ENCODE data around the gene PARD3. TPM values are rescaled to one million over a fixed set of nuclear protein-coding genes. Genes with fewer than 3 reads are reported as not detected.
"Not testable (repeated sequence)": the region's sequence is repeated elsewhere in the genome, so short reads cannot be mapped to it uniquely, and the experiment has no call there.

The PARD3 gene
- total RNA-seq, 1 experiment from 2014 or later: 24.3 TPM

DNA sequence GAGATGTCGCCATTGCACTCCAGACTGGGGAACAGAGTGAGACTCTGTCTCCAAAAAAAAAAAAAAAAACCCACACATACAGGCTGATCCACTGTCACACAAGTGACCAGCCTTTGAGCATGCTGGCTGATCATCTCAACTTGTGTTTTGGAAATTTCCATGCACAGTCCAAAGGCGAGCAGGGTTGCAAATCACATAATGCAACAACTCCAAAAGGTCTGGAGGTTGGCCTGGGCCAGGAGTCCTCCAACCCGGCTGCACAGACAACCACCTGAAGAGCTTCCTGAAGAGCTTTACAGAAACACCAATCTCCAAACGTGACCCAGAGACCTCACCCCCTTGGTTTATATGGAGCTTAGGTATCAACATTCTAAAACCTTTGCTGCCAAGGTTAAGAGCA is 16.4 kb downstream of the PARD3 start:
- DNase-seq (ENCODE audit: low spot score): no peak

DNA sequence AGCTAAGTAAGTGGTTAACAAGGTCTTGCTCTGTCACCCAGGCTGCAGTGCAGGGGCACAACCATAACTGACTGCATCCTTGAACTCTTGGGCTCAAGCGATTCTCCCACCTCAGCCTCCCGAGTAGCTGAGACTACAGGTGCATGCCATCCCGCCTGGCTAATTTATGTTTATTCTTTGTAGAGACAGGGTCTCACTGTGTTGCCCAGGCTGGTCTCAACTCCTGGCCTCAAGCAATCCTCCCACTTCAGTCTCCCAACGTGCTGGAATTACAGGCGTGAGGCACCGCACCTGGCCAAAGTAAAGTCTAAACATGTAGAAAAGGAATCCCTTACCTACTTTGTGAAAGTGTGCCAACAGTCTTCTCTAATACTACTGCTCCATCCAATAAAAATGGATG is 17.9 kb downstream of the PARD3 start:
- DNase-seq (ENCODE audit: low spot score): no peak

DNA sequence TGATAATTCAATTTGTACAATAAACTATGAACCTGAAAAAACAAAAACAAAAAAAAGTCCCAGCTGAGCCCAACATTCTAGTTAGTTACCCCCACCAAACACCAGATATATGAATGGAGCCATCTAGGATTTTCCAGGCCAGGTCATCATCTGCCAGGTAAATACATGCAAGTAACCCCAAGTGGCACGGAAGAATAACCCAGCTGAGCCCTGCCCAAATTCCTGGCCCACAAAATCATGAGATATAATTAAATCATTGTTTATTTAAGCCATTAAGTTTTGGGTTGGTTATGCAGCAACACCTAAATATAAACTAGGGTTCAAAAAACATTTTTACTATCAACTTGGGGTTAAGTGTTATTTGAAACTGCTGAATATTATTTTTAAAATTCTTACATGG is 19.0 kb downstream of the PARD3 start:
- DNase-seq (ENCODE audit: low spot score): no peak

DNA sequence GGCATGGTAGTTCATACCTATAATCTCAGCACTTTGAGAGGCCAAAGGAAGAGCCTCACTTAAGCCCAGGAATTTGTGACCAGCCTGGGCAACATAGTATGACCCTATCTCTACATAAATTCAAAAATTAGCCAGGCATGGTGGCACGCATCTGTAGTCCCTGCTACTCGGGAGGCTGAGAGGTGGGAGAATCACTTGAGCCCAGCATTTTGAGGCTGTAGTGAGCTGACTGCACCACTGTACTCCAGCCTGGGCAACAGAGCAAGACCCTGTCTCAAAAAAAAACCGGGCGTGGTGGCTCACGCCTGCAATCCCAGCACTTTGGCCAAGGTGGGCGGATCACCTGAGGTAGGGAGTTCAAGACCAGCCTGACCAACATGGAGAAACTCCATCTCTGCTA is 19.8 kb downstream of the PARD3 start:
- DNase-seq (ENCODE audit: low spot score): no peak

DNA sequence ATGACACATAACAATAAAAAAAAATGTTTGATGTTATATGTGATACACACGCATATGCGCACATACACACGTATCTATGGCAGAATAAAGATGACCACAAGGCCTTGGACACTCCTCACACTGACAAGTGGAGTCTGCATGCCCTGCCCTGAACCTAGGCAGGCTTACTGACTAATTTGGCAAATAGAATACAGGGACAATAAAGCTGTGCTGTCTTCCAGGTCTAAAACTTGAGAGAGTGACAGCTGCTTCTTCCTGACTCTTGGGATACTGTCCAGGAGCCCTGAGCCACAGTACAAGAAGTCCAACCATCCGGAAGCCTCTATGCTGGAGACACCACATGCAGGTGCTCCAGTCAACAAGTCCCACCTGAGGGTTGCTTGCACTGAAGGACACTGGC is 20.3 kb downstream of the PARD3 start:
- DNase-seq (ENCODE audit: low spot score): no peak

DNA sequence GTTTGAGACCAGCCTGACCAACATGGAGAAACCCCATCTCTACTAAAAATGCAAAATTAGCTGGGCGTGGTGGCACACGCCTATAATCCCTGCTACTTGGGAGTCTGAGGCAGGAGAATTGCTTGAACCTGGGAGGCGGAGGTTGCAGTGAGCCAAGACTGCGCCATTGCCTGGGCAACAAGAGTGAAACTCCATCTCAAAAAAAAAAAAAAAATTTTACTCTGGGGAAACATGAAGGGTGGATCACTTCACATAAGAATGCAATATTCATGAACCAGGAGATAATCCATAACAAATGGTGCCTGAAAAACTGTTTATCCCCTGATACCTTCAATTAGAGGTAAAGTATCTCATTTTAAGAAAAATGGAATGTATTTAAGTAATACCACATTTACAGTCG is 21.5 kb downstream of the PARD3 start:
- not testable (repeated sequence) for DNase-seq (ENCODE audit: low spot score)

DNA sequence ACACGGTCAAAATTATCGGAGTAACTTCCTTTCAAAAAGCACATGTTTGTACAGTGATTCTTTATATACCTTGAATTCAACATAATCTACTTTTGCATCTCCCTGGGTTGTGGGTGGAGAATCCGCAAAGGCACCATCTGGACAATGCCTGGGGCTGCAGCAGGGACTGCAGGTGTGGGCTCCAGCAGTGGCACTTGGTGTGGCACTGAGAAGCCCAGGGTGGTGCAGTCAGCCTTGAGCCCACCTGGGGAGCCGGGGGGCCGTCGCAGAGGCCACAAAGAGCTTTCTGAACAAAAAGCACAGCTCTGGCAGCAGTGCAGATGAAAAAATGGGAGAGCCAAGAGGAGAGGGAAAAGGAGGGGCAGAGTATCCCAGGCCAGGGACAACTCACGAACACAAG is 22.2 kb downstream of the PARD3 start:
- DNase-seq (ENCODE audit: low spot score): no peak

DNA sequence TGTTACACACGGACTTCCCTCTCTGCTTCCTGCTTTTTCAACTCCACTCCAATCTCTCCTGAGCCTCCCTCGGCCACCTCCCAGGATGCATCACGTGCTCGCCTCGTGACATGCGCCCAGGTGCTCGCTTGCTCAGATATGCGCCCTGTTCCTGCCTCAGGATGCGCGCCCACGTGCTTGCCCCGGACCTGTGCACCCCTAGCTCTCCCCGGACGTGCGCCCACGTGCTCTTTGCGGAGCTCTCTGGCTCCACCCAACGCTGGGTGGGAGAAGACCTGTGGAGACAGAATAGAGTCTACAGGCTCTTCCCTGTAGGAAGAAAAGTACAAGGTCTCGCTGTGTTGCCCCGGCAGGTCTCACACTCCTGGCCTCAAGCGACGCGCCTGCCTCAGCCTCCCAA is 23.1 kb downstream of the PARD3 start:
- no peak for DNase-seq (ENCODE audit: low spot score)

DNA sequence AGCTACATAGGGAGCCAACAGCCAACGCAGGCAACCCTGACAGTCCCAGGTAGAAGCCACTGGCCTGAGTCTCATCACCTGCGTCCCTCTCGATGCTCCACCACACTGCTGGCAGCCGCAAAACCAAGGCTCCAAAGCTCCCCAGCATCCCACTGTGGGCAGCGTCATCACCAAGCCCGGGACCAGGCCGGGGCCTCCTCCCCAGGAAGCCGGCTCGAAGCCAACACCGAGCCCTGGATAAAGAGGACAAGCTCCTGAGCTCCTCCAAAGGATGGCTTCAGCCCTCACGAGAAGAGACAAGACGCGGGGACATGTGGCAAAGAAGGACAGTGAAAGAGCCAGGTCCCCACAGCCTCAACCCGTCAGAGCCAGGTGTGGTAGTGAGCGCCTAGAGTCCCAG is 23.9 kb downstream of the PARD3 start:
- no peak for DNase-seq (ENCODE audit: low spot score)

DNA sequence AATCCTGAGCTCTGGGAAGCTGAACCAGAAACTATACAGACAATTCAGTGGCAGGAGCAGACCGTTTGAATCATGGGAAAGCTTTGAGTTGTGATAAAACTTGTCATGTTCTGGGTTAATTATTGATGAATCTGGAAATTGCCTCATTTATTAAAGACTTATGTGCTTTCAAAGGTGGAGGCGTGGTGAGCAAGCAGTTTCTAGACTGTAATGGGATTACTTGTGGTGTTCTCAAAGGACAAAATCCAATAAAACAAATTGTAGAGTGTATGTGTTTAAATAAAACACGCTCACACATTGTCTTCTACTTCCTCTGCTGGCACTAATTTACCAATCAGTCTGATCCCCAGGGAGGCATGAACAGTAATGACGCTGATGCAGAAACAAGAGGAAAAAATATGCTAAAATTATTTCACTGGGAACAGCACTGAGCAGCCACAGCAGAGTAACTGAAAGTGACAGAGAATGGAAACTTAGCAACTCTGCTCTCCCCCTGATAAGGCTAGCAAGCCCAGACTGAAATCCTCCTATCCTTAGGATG is 25.1 kb downstream of the PARD3 start:
- DNase-seq (ENCODE audit: low spot score): peak; percentile 71

DNA sequence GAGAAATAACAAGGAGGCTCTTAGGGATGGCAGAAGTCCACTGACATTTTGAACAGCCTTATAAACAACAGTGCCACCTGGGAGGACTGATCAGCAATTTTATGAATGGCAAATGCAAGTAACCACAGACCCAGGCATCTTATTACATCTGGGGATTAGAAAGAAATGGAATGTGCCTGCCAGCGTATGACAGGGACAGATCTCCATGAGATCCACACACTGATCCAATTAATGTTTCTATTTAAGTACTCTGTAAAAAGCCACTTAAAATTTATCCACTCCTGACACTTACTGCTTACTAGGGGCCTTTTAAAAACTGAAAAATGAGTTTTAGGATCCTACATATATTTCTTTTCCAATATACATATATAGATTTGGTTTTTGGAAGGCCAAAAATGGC is 28.6 kb downstream of the PARD3 start:
- DNase-seq (ENCODE audit: low spot score): no peak

DNA sequence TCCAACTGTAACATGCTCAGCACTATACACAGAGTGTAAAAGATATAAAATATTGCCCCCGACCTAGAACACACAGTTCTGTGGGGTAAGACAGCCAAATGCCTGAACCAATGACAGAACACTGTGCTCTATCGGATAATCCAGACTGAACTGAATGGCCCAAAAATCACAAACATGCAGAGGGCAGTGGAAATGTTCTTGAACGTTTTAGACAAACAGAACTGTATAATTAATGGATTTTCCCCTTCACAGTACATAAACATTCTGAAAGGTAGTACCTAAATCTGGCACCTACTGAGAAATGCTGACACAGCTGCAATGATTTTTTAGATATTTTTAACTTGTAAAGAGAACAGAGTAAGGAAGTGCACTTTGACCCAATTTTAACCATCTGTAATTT is 33.4 kb downstream of the PARD3 start:
- DNase-seq (ENCODE audit: low spot score): no peak

DNA sequence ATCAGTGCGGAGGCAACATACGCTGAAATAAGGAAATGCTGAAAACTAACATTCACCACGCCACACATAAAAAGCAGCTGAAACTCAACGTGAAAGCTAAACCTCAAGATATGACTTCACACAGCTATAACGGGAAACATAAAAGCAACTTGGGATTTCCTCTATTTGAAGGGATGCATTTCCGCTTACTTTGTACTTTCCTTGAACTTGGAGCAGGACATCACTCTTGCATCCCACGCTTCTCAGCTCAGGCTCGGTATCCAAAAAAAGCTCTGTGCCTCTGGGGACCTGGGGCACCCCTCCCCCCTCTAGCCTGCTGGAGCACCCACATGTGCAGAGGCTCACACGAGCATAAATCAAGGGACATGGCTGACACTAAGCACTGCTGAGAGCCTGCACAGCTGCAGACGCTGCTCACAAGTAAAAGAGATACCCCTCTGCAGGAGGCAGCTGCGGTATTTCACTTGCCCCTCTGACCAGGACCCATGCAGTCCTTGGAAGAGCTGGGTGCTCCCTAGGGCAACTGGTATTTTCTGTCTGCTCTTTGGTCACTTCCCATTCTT is 34.2 kb downstream of the PARD3 start:
- DNase-seq (ENCODE audit: low spot score): no peak

DNA sequence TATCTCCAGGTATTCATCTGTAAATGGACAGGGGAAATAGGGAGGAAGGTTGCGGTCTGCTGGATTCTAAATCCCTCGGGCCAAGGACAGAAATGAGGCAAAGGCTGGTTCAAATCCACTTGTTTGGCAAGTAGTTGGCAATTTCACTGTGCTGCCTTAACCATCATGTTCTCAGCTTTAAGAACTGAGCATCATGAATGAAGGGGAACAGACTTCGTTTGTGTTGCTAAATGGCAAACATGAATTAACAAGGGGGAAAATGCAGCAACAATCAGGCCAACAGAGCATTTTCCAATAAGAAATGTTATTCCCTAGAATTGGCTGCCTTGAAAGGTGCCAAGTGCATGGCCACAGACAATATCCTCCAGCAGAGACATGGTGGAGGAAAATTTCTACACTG is 36.9 kb downstream of the PARD3 start:
- DNase-seq (ENCODE audit: low spot score): no peak

DNA sequence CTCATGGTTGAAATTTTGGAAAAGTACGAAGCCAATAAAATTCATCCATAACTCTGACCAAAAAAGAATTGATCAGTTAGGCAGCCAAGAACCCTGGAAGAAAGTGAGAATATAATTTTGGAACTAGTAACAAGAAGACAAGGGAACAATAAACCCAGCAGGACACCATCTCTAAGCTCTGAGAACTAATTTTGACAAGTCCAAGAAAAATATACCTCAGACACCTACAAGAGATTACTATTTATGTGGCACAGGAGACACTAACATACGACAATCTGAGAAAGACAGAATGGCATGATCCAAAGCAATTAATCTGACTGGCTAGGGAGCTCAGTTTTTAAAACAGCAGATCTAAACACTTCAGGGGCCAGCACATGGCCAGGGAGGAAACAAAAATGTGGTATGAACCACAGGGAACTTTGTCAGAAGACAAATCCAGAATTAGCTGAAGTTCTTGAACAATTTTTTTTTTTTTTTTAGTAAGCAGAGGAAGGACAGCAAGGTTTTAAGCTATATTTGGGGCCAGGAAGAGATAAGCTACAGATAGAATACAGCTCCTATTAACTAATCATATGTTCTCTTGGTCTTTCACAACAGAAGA is 38.9 kb downstream of the PARD3 start:
- no peak for DNase-seq (ENCODE audit: low spot score)

DNA sequence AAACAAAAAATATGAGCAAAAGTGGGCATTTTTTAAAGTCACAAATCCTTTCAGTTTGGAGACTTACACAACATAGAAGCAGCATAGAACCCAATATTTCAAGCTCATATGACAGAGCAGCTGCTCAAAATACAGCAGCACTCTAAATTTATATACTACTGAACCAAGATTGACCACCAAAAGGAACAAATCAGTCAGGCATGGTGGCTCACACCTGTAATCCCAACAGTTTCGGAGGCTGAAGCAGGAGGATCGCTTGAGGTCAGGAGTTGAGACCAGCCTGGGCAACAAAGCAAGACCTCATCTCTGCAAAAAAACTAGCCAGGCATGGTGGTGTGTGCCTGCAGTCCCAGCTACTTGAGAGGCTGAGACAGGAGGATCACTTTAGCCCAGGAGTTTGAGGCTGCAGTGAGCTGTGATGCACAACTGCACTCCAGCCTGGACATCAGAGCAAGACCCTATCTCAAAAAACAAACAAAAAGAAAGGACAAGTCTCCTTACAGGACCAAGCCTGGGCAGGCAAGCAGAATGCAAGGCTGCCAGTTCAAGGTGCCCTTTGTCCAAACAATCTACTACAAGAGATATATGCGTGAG is 40.0 kb downstream of the PARD3 start:
- no peak for DNase-seq (ENCODE audit: low spot score)

DNA sequence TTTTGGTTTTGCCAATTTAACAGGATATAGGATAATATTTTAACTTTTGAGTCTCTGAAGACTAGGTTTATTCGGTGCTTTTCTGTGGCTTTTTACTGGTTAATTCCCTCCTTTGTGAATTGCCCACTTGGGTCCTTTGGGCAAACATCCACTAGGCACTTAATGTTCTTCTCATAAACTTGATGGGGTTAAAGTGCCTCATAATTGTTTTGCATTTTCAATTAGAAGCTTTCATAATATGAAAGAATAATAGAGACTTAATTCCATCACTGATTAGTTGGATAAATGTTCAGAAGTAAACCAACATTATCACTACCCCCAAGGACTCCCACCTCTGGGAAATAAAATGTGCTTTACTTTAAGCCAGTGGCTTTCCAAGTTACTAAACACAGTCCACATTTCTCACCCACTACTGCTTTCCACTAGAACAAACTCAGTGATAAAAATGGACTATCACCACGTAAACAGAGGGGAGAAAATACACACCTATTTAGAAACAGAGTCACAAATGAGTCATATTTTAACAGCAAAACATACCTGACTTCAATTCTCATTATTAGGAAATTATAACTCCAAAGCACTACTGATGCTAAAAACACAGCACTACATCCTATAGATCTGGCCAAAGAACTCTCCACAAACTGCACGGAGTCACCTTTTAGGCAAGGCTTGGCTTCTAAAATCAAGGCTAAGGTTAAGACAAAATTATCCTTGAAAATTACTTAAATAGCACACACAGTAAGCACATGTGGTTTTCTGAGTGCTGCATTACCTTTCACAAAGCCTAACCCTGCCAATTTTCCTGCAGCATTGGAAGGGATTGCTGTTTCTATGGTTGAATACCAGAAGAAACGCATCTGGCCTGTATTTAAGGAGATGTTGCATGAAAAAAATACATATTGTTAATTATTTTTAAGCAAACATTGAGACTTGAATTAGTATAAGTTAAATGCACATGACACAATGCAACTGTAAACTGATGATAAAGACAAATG is 41.2 kb downstream of the PARD3 start:
- DNase-seq (ENCODE audit: low spot score): no peak

DNA sequence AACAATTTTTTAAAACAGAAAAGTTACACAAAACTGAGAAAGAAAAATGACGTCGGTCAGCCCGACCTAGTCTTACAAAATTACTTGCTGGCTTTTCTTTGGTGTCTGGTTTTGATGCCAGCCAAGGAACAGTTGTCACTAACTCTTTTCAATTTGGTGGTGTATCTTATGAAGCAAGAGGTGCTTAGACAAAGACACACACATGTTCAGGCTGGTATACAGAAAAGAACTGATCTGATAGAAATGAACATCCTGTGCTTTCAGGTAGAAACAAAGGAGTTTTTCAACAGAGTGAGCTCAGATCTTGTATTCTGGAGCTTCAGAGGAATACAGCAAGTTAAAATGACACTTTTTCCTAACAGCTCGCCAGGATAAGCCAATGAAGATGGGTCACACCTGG is 43.6 kb downstream of the PARD3 start:
- no peak for DNase-seq (ENCODE audit: low spot score)

DNA sequence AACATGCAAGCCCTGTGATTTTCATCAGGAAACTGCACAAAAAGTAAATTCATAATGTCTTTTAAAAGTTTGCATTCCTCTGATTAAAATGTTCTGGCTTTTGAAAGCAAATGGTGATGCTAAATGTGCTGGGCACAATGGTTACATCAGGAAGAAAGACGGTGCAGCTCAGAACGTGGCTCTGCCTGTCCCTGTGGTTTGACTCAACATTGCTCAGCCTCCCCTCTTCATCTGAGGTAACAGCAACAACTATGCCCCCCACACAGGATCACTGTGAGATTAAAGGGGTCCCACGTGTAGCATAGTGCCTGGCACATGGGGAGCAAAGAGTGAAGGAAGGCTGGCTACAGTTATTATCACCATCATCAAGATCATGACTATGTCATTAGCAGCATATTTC is 44.0 kb downstream of the PARD3 start:
- DNase-seq (ENCODE audit: low spot score): no peak

DNA sequence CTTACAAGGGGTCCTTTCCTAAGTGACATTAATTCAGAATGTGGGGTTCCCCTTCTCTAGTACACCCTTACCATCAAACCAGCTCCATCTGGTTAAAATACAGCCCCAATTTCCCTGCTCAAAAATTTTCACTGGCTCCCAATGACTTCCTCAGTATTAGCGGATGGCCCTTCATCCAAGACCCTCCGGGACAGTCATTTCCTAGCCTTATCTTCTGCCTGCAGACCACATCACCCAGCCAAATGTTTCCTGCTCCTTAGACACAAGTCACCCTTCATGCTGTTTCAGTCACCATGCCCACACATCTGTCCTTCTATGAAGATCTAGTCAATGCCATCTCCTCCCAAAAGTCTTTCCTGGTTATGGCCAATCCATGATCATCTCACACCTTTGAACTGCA is 45.2 kb downstream of the PARD3 start:
- no peak for DNase-seq (ENCODE audit: low spot score)

DNA sequence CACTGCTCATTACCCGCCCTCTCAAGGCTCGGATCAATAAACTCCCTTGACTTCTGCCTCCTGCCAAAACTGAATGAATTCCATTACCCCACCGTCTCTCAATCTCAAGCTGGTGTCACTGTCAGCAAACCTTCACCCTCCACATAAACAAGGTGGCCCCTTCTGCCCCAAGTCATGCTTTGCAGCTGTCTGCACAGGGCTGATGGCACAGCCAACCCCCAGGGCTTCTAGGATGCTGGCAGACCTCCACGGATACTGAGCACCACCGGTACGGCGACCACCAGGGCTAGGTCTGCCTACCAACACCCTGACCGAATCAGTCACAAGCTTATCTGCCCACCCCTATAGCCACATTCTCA is 46.1 kb downstream of the PARD3 start:
- DNase-seq (ENCODE audit: low spot score): no peak

DNA sequence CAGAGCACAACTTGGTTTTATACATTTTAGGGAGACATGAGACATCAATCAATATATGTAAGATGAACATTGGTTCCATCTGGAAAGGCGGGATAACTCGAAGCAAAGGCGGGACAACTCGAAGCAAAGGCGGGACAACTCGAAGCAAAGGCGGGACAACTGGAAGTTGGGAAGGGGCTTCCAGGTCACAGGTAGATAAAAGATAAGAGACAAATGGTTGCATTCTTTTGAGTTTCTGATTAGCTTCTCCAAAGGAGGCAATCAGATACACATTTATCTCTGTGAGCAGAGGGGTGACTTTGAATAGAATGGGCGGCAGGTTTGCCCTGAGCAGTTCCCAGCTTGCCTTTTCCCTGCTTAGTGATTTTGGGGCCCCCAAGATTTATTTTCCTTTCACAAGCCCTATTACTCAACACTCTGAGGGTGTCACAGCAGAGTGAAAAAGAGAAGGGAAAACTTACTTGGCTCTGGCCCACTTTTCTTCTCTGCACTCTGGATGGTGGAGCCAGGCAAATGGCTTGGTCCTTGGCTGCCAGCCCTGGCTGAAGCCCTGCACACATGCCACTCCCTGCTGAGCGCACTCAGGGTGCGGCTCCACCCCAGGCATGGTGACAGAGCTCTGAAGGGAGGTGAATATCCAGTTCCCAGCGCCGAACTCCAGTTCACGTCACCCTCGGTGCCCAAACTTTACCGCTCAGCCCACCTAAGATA is 46.7 kb downstream of the PARD3 start:
- peak; percentile 55 for DNase-seq (ENCODE audit: low spot score)

Data from HT-29 (cell line).